SJCRH30 (cell line): Measurements from ENCODE around the gene GABRG3. TPM values are rescaled to one million over a fixed set of nuclear protein-coding genes. Genes with fewer than 3 reads are reported as not detected.

Experiments used
- DNase-seq, 2 experiments: peaks; one replicate each; pipeline ENCODE4 v3.0.0-alpha.2; 2015 to 2020
- H3K27ac ChIP-seq: fragments of 250-450 bp; sonication (Bioruptor Pico); 2 replicates; pipeline ENCODE4 v1.5.1; 2020; ENCODE audit warnings: mild to moderate bottlenecking, moderate library complexity
- H3K27me3 ChIP-seq: fragments of 250-450 bp; sonication (Bioruptor Pico); 2 replicates; pipeline ENCODE4 v1.5.1; 2020; ENCODE audit warnings: mild to moderate bottlenecking, moderate library complexity
- H3K36me3 ChIP-seq: fragments of 250-450 bp; sonication (Bioruptor Pico); 2 replicates; pipeline ENCODE4 v1.5.1; 2020; ENCODE audit warnings: mild to moderate bottlenecking, moderate library complexity
- H3K4me1 ChIP-seq: fragments of 250-450 bp; sonication (Bioruptor Pico); 2 replicates; pipeline ENCODE4 v1.5.1; 2020; ENCODE audit warnings: mild to moderate bottlenecking, moderate library complexity
- H3K4me3 ChIP-seq: fragments of 250-450 bp; sonication (Bioruptor Pico); 2 replicates; pipeline ENCODE4 v1.5.1; 2020; ENCODE audit warnings: mild to moderate bottlenecking, moderate library complexity
- H3K9me3 ChIP-seq: fragments of 250-450 bp; sonication (Bioruptor Pico); replicated peaks from 2 replicates; pipeline ENCODE4 v1.5.1; 2020; ENCODE audit warnings: mild to moderate bottlenecking, moderate library complexity
- total RNA-seq: library from RNA; depleted of rRNA; stranded (reverse); fragments of >200 nt; shearing (Covaris generic); gene quantifications from 2 replicates; pipeline ENCODE4 v1.2.3, GENCODE V29; 2014

GABRG3 gene
- total RNA-seq, 1 experiment from 2014 or later: 4.5 TPM

GRCh38 chr15:27498700-27499099 is 527.7 kb downstream of the GABRG3 start:
- Histone ChIP-seq H3K4me3 (no peak overlapping the region), H3K27ac (no peak overlapping the region), H3K36me3 (no peaks in the 10 kb centered on the region), H3K9me3 (no peaks in the 10 kb centered on the region), H3K27me3 (no peaks in the 10 kb centered on the region), H3K4me1 (no peaks in the 10 kb centered on the region)
- DNase-seq: no peak

- H3K9me3 ChIP-seq: no peaks in the 10 kb centered on the region
- H3K4me3 ChIP-seq: no peak overlapping the region
- no peaks in the 10 kb centered on the region for H3K27me3 ChIP-seq
- no peaks in the 10 kb centered on the region for H3K4me1 ChIP-seq
- H3K36me3 ChIP-seq: no peaks in the 10 kb centered on the region
- H3K27ac ChIP-seq: no peak overlapping the region
- no peak for DNase-seq
Measured at GRCh38 chr15:27499191-27499590, 528.2 kb downstream of the GABRG3 start.

GRCh38 chr15:27499719-27500118 is 528.7 kb downstream of the GABRG3 start:
- Histone ChIP-seq H3K36me3 (no peaks in the 10 kb centered on the region), H3K4me1 (no peaks in the 10 kb centered on the region), H3K27ac (no peak overlapping the region), H3K4me3 (no peak overlapping the region), H3K27me3 (no peaks in the 10 kb centered on the region), H3K9me3 (no peaks in the 10 kb centered on the region)
- DNase-seq: no peak

GRCh38 chr15:27500206-27500605 is 529.2 kb downstream of the GABRG3 start:
- DNase-seq: no peak
- no peak overlapping the region for H3K27ac ChIP-seq
- H3K36me3 ChIP-seq: no peaks in the 10 kb centered on the region
- H3K9me3 ChIP-seq: no peaks in the 10 kb centered on the region
- no peaks in the 10 kb centered on the region for H3K27me3 ChIP-seq
- no peak overlapping the region for H3K4me3 ChIP-seq
- H3K4me1 ChIP-seq: no peaks in the 10 kb centered on the region

- no peak for DNase-seq
- Histone ChIP-seq H3K4me1 (no peaks in the 10 kb centered on the region), H3K27ac (no peak overlapping the region), H3K36me3 (no peaks in the 10 kb centered on the region), H3K9me3 (no peaks in the 10 kb centered on the region), H3K4me3 (no peak overlapping the region), H3K27me3 (no peaks in the 10 kb centered on the region)
Measured at GRCh38 chr15:27506752-27507151, 535.8 kb downstream of the GABRG3 start.

GRCh38 chr15:27509014-27509413 is 538.0 kb downstream of the GABRG3 start:
- Histone ChIP-seq H3K4me3 (no peak overlapping the region), H3K4me1 (no peaks in the 10 kb centered on the region), H3K27me3 (no peaks in the 10 kb centered on the region), H3K36me3 (no peaks in the 10 kb centered on the region), H3K27ac (no peak overlapping the region), H3K9me3 (no peaks in the 10 kb centered on the region)
- no peak for DNase-seq

- no peaks in the 10 kb centered on the region for H3K4me1 ChIP-seq
- H3K27ac ChIP-seq: no peak overlapping the region
- DNase-seq: no peak
- no peaks in the 10 kb centered on the region for H3K36me3 ChIP-seq
- H3K4me3 ChIP-seq: no peak overlapping the region
- H3K27me3 ChIP-seq: no peaks in the 10 kb centered on the region
- H3K9me3 ChIP-seq: no peaks in the 10 kb centered on the region
Measured at GRCh38 chr15:27512281-27513001, 541.5 kb downstream of the GABRG3 start.

- Histone ChIP-seq H3K4me1 (no peaks in the 10 kb centered on the region), H3K9me3 (no peaks in the 10 kb centered on the region), H3K36me3 (no peaks in the 10 kb centered on the region), H3K4me3 (no peak overlapping the region), H3K27me3 (no peaks in the 10 kb centered on the region), H3K27ac (no peak overlapping the region)
- DNase-seq: no peak
Measured at GRCh38 chr15:27514526-27514925, 543.5 kb downstream of the GABRG3 start.

- no peaks in the 10 kb centered on the region for H3K9me3 ChIP-seq
- no peaks in the 10 kb centered on the region for H3K27me3 ChIP-seq
- H3K36me3 ChIP-seq: no peaks in the 10 kb centered on the region
- DNase-seq: no peak
- no peak overlapping the region for H3K4me3 ChIP-seq
- H3K27ac ChIP-seq: no peak overlapping the region
- H3K4me1 ChIP-seq: no peaks in the 10 kb centered on the region
Measured at GRCh38 chr15:27527490-27528067, 556.6 kb downstream of the GABRG3 start.

GRCh38 chr15:27529399-27529798 is 558.4 kb downstream of the GABRG3 start:
- DNase-seq: no peak

GRCh38 chr15:27530994-27531393 is 560.0 kb downstream of the GABRG3 start:
- no peak for DNase-seq

More at GRCh38 chr15:27529399-27529798, 558.4 kb downstream of the GABRG3 start:
- H3K27ac ChIP-seq: no peak overlapping the region
- H3K27me3 ChIP-seq: no peaks in the 10 kb centered on the region
- no peaks in the 10 kb centered on the region for H3K36me3 ChIP-seq
- no peaks in the 10 kb centered on the region for H3K9me3 ChIP-seq
- no peaks in the 10 kb centered on the region for H3K4me1 ChIP-seq
- no peak overlapping the region for H3K4me3 ChIP-seq

GRCh38 chr15:27532358-27532757 is 561.4 kb downstream of the GABRG3 start:
- DNase-seq: no peak
- Histone ChIP-seq H3K27ac (no peak overlapping the region), H3K36me3 (no peaks in the 10 kb centered on the region), H3K4me1 (no peaks in the 10 kb centered on the region), H3K27me3 (no peaks in the 10 kb centered on the region), H3K9me3 (no peaks in the 10 kb centered on the region), H3K4me3 (no peak overlapping the region)

More at GRCh38 chr15:27530994-27531393, 560.0 kb downstream of the GABRG3 start:
- Histone ChIP-seq H3K27ac (no peak overlapping the region), H3K36me3 (no peaks in the 10 kb centered on the region), H3K4me1 (no peaks in the 10 kb centered on the region), H3K9me3 (no peaks in the 10 kb centered on the region), H3K27me3 (no peaks in the 10 kb centered on the region), H3K4me3 (no peak overlapping the region)

GRCh38 chr15:27535445-27536129 is 564.6 kb downstream of the GABRG3 start:
- no peak overlapping the region for H3K4me3 ChIP-seq
- no peaks in the 10 kb centered on the region for H3K36me3 ChIP-seq
- H3K27me3 ChIP-seq: no peaks in the 10 kb centered on the region
- no peaks in the 10 kb centered on the region for H3K4me1 ChIP-seq
- no peaks in the 10 kb centered on the region for H3K9me3 ChIP-seq
- DNase-seq: no peak
- H3K27ac ChIP-seq: no peak overlapping the region

GRCh38 chr15:27538325-27538724 is 567.3 kb downstream of the GABRG3 start:
- Histone ChIP-seq H3K27ac (no peak overlapping the region), H3K36me3 (no peaks in the 10 kb centered on the region), H3K27me3 (no peaks in the 10 kb centered on the region), H3K9me3 (no peaks in the 10 kb centered on the region), H3K4me1 (no peaks in the 10 kb centered on the region), H3K4me3 (no peak overlapping the region)
- DNase-seq: no peak

- DNase-seq: no peak
Measured at GRCh38 chr15:27541581-27541980, 570.6 kb downstream of the GABRG3 start.

More at GRCh38 chr15:27541581-27541980, 570.6 kb downstream of the GABRG3 start:
- no peak overlapping the region for H3K27ac ChIP-seq
- no peaks in the 10 kb centered on the region for H3K4me1 ChIP-seq
- no peaks in the 10 kb centered on the region for H3K27me3 ChIP-seq
- no peaks in the 10 kb centered on the region for H3K9me3 ChIP-seq
- H3K36me3 ChIP-seq: no peaks in the 10 kb centered on the region
- no peak overlapping the region for H3K4me3 ChIP-seq
